Activated effector memory CD4-positive, alpha-beta T cell treated with Interleukin-2 at 50 U/mL for 16 hours (primary cell): Measurements from ENCODE around the gene PTPRN2.

Source experiments
- DNase-seq: peaks from one replicate; pipeline ENCODE4 v3.0.0-alpha.2; 2020

Gene PTPRN2

DNA sequence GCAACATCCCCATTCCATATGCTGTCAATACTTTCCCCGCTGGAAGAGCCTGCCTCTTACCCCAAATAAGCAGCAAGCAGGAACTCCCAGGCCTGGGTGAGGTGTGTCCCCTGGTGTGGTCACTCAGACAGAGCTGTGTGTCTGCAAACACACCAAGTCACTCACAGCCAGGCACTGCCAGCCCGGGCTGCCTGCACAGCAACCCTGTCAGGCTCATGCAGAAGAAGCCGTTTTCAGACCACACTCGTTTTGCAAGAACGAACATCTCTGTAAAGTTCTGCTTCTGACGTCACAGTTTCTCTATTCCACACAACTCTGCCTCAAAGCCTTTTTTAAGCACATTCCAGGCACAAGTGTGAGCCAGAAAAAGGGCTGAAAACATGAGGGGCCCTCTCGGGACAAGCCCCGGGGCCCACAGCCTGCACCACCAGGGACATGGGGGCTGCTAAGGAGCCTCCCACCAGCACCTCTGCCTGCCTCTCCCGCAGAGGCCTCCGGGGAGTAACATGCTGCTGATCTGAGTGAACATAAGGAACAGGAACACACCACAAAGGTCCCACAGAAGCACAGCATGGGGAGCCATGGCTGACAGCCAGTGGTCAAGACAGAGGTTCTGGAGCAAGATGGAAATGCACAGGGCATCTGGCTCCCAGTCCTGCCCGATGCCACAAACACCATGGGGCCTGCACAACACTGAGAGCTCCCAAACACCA is 11.4 kb downstream of the PTPRN2 start:
- no peak for DNase-seq

DNA sequence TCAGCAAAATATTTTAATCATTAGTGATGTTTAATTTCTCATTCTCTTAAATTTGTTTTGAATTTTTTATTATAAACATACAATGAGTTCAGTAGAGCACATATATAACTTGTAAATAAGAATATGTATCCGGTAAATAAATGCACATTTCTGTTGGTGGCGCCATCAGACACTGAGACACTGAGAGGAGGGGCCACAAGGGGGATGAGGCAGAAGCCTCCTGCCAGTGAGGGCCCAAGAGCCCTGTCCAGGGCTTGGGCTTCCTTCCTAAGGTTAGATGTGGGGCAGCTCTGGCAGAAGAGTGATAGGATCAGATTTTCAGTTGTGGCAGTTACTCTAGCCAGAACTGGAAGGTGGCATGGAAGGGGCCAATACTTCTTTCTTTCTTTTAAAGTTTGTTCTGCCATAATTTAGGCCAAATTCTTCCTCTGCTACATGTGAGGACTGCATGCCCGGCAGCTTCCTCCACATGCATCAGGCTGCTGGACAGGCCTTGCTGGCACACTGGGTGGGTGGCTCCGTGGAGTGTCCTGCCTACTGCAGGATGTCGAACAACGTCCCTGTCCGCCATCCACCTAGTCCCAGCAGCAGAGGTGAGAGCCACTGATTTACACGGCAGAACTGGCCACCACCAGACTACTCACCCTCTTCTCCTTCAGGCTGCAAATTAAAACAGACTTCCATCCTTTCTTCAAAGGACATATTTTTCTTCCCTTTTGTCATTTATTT is 13.2 kb downstream of the PTPRN2 start:
- DNase-seq = no peak

DNA sequence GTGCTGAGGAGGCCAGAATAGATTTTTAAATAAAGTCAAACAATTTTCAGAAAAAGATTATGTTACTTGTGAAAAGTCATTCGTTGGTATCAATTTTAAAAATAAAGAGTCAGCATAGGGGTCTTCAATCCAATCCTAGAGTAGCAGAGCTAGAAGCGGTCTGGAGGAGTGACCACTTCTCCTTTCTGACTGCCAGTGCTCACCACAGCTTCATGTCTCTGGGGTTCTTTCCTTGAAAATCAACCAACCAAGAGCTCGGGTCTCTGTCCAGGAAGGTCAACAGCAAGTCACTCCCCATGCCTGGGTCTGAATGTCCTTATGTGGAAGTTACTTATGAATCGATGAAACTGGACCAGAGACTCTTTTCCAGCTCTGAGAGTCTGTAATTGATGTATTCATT is 14.3 kb downstream of the PTPRN2 start:
- no peak for DNase-seq

DNA sequence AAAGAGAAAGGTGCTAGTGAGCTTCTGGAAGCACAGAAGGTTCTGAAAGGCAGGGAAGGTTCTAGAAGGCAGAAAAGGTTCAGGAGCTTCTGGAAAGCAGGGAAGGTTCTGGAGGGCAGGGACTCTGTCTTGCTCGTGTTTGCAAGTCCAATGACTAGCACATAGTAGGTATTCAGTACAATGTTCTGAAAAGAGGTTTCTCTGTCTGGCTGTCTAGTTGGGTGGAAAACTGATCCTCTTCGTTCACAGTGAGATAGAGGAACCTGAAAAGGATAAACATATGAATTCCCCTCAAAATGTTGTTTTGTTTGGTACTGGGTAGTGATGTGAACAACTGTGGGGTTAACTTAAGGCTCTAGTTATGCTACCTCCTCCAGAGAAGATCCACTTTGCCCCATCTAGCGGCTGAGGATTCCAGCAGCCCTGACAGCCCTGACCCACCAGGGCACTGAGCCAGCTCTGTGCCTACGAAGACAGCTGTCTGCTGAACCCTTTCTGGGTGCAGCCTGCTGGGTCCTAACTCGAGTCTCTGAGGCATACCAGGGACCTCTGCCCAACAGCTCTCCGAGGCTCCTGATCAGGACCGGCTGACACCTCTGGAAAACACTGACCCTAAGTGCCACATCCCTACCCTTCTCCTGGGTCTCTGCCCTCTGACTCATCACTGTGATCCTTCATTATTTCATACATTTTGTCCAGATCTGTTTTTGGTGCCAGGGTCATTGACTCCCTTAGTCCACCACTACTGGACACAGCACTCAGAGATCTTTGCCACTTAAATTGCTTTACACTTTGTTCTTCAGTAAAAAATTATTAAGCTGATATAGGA is 15.4 kb downstream of the PTPRN2 start:
- no peak for DNase-seq

DNA sequence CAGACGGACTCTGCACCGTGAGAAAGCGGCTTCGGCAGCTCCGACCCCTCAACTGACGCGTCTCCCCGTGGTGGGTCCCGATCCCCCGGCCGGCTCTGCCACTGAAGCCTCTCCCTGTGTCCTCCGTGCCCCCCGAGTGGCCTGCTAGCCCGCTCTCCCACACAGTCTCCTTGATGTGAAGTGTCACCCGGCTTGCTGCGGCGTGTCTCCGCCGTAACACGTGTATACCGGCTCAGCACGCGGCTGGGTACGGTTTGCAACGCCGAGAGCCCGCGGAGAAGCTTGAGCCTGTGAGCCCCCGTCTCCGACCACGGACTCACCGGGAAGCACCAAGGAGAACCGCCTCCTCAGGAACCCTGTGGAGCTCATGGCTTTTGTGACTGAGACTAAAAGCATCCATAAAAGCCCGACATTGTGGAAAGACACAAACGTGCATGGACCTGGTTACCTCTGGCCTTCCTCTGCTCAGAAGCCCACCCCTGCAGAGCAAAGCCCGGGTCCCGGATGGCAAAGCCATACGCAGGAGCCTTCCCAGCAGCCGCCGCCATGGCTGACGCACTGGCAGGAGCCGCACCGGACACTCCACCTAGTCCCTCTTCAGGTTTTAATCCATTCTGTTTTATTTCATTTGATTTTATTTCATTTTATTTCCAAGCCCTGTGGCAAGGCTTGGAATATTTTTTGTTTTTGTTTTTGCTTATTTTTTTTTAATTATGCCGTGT is 17.0 kb downstream of the PTPRN2 start:
- DNase-seq = no peak

DNA sequence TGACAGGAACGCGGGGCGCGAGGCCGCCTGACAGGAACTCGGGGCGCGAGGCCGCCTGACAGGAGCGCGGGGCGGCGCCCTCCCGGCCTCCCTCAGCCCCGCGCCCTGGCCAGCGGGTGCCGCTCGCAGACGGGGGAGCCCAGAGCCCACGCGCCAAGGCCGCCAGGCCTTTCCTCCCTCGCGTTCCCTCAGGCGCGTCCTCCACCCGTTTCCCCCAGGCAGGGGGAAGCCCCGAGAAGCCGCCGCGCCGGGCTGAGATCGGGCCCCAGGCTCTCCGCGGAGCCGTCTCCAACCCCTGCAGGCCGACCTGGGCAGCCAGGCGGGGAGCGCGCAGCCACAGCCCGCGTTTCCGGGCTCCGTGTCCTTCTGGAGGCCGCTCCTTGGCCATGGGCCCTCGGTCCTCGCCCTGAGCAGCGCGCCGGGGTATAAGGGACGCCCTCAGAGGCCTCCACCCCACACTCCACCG is 17.7 kb downstream of the PTPRN2 start:
- no peak for DNase-seq

DNA sequence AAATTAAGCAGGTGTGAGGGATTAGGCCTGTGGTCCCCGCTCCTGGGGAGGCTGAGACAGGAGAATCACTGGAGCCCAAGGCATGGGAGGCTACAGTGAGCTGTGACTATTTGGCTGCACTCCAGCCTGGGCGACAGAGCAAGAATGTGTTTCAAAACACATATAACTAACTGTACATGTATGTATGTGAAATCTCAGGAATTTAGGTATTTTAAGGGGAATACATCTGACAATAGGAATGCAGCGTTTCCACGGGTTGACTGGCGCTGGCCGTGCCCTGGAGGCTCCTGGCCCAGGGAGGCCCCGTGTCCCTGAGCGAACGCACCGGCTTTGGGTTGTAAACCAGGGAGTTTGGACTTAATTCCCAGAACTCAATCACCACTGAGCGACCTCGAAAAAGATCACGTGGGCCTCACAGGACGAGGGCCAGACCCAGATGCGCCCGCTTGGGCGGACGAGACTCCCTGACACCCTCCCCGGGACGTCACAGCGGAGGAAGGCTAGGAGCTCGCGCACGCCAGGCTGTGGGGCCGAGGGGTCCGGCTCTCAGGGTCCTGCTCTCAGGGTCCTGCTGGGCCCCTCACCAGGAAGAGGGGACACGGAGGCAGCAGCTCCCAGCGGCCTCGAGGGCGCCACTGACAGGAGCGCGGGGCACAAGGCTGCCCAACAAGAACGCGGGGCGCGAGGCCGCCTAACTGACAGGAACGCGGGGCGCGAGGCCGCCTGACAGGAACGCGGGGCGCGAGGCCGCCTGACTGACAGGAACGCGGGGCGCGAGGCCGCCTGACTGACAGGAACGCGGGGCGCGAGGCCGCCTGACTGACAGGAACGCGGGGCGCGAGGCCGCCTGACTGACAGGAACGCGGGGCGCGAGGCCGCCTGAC is 18.4 kb downstream of the PTPRN2 start:
- no peak for DNase-seq

DNA sequence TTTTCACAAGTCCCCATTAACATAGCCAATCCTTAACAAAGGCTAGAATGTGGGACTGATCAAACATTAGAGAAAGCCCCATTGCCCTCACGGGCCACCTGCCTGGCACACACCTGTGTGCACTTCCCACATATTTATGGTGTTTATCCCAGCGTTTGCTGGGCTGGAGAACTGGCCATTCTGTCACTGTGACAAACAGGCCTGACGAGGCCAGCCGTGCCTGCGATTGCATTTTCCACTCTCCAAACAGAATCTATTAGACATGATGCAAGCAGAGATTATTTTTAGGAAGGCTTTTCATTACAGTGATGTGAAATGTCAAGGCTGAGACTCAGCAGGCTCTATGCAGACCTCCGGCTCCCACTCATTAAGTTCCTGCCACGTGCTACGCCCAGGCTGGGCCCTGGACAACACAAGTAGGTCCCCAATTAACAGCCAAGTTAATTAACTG is 20.4 kb downstream of the PTPRN2 start:
- DNase-seq = no peak

DNA sequence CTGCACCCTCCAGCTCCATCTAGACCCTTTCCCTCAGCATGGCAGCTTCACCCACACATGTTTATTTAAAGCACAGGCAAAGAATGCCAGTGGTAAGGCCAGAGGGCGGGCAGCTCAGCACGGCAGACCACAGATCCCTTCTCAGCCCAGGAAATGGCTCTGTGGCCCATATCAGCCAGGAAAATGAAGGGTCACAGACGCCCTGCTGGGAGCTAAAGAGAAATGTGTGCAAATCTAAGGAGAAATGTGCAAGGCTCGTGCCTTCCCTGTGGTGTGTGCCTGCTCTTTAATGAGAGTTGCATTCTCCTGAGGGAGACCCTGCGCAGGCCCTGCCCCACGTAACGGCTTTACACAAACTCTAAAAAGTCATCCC is 23.0 kb downstream of the PTPRN2 start:
- DNase-seq = no peak

DNA sequence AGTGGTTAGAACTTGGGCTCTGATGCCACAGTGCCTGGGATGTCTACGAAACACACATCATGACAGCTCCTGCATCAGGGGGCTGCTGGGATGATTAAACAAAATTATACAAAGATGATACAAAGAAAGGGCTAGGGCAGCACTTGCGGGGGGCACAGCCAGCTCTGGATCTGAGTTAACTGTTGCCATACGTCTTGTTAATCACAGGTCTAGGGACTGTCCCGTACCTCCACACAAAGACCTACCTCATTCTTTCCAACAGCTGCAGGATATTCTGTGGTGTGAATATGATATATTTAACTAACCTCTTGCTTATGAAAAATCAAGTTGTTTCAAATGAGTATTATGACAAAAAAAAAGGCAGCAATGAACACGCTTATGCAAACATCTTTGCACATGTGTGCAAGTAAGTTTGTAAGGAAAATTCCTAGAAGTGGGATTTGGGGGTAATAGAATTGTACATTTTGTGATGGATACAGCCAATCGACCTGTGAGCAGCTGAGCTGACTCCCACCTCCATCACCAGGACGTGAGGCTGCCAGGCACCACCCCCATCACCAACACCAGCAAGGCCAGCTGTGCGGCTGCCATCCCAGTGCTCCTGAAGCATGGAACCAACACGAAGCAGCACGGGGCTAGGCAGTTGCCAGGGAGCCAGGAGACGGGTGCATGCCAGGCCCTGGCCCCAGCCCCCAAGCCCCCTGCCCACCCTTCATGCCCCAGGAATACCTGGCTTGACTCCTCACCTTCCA is 23.5 kb downstream of the PTPRN2 start:
- DNase-seq = no peak

DNA sequence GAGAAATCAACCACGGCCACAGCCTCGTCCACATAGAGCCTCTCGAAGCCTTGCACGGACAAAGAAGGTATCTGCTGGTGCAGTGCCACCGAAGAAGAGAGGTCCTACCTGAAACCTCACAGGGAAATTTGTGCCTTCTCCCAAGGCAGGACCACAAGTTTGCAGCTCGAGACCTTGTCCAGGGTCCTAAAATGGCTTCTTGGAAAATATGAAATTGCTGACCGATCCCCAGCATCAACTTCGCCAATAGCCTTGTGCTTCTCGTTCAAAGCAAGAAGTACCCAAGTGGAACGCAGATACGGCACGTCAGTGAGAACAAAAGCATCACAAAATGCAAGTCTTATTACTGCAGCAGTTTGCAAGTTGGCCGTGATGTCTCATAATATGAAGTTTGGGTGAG is 24.6 kb downstream of the PTPRN2 start:
- no peak for DNase-seq

DNA sequence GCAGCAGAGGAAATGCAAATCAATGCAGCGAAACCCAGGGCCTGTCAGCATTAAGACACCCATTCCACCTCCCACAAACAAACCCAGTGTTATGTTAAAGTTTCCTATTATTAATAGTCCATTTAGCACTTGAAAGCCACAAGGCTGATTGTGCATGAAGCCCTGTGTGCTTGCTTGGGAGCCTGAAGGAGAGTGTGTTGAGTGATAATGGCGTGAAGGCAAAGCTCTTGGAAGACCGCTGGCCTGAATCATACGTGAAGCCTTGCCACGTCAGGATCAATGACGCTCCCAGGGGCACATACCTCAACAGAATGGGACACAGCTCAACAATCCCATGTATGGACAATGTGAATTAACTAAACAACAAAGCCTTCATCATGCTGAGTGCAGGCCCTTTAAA is 25.1 kb downstream of the PTPRN2 start:
- no peak for DNase-seq

DNA sequence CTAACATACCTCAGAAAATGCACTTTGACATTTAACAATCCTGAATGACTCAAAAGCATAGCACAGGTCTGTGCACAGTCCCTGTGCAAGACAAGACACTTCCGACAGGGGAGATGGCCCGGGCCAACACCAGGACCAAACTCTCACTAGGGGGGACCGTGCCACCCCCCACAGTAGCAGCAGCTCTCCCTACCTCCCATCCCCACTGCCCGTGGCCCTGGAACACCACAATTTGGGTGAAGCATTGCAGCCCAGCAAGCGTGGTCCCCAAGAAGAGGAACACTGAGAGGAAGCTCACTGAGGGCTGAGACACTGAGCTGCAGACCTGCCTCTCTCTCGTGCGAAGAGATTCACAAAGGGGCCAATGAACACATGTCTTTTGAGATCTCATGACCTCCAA is 26.0 kb downstream of the PTPRN2 start:
- no peak for DNase-seq

DNA sequence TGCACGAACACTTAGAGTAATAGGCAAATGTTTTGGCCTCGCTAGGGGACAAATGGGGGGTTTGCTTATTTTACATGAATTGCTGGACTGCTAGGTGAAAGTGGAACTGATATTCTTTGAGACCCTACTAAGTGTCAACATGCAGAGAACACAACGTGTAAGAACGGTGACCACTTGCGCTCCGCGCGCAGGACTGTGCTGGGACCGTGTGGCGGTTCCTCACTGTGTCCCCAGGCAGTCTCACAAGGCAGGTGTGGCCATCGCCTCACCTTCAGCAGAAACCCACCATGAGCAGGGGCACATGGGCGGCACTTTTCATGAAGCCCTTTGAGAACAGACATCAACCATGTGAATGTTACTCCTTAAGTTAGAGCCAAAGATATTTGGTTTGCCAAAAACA is 27.2 kb downstream of the PTPRN2 start:
- DNase-seq = no peak

DNA sequence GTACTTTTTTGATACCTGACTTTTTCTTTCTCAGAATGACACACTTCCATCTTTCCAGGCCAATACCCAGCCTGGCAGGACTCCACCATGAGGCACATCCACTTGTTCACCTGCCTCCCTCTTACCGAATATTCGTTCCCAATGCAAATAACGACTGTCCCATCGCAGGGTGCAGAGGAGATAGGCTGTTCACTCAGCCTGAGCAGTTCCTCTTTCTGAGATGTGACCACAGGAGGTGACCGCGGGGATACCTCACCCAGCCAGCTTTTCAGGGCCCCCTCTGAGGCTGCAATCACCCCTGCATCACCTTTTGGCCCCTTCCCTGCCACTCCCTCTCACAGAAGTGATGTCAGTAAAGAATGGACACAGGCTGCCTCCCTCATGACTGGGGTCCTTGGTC is 28.3 kb downstream of the PTPRN2 start:
- DNase-seq = no peak

DNA sequence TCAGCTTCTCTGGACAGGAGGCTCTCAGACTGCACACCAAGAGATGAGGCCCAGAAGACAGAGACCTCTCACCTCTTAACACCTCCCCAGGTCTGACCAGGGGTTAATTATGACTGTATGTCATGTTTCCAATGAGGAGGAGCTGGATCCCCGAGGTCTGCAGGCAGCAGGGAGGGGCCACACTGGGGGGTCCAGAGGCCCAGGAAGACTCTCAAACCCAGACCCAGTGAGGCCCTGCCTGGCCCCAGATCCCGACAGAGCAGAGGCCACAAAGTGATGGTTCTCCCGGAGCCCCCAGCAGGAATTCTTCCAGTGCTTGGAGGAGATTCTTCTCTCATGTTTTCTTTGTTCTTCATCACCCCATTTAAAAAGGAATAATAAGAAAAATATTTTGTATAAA is 28.8 kb downstream of the PTPRN2 start:
- no peak for DNase-seq

DNA sequence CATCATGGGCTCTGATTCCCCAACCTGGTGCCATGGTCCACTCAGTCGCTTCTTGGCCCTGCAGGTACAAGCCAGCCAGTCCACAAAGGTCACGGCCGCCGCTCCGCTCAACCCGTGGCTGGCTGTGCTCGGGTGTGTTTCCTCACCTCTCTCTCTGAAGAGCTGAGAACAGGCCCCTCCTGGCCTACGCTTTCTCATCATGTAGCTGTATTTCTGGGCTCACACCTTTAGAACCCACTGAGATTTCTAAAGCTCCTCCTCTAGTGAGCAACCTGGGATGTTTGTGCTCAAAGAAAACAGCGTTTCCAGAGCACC is 30.2 kb downstream of the PTPRN2 start:
- DNase-seq = no peak

DNA sequence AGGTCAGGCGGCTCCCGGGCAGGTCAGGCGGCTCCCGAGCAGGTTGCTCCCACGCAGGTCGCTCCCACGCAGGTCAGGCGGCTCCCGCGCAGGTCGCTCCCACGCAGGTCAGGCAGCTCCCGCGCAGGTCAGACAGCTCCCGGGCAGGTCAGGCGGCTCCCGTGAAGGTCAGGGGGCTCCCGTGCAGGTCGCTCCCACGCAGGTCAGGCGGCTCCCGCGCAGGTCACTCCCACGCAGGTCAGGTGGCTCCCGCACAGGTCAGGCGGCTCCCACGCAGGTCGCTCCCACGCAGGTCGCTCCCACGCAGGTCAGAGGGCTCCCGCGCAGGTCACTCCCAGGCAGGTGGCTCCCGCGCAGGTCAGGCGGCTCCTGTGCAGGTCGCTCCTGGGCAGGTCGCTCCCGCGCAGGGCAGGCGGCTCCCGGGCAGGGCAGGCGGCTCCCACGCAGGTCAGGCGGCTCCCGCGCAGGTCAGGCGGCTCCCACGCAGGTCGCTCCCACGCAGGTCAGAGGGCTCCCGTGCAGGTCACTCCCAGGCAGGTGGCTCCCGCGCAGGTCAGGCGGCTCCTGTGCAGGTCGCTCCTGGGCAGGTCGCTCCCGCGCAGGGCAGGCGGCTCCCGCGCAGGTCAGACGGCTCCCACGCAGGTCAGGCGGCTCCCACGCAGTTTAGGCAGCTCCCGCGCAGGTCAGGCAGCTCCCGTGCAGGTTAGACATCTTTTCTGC is 30.7 kb downstream of the PTPRN2 start:
- DNase-seq = no peak

DNA sequence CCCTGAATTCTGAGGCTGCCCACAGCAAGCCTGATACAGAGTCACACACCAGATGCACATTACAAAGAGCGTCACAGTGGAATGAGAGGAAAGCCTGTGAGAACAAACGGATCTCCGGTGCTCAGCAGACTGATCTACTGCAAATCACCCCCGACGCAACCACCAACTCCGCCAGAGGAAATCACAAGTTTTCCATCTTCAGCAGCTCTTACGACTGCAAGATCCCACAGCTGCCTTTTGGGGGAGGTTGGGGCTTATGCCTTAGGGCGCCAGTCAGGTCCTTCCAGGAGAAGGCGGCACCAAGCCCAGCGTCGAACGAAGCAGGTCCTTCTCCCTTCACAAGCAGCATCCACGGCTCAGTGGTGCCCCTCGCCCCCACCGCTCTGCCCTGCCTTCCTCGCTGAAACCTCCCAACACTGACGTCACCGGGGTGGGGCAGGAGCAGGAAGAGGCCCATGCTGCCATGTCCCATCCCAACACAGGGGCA is 32.5 kb downstream of the PTPRN2 start:
- no peak for DNase-seq

DNA sequence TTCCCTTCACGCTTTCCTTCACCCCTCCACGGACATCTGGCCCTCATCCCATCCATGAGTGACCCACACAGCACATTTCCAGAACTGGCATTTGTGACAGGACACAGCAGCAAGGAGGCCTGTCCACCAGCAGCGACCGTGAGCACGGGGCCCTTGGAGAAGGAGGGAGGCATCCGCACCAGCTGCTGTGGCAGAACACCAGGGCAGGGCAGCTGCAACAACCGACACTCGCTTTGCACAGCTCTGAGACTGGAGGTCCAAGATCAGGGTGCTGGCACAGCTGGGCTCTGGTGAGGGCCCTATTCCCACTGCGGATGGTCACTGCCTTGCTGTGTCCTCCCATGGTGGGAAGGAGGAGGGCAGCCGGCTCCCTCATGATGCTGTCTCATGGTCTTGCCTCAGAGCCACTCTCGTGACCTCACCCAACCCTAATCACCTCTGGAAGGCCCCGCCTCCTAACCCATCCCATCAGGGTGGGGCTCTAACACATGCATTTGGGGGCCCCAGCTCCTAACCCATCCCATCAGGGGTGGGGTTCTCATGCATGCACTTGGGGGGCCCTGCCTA is 36.7 kb downstream of the PTPRN2 start:
- DNase-seq = no peak
